HG02973 (cell line): ENCODE data around the gene NDUFB11.
A peak's percentile ranks its signal among the peaks of the same experiment; 100 is the strongest.
"Not testable (repeated sequence)": the region's sequence is repeated elsewhere in the genome, so short reads cannot be mapped to it uniquely, and the experiment has no call there.

Experiments
- ATAC-seq: cut with Tn5 transposase; IDR thresholded peaks from one replicate; pipeline ENCODE4 v1.9.1; 2021; ENCODE audit warnings: moderate library complexity; ENCODE audit not compliant: unreplicated experiment

The NDUFB11 gene

DNA sequence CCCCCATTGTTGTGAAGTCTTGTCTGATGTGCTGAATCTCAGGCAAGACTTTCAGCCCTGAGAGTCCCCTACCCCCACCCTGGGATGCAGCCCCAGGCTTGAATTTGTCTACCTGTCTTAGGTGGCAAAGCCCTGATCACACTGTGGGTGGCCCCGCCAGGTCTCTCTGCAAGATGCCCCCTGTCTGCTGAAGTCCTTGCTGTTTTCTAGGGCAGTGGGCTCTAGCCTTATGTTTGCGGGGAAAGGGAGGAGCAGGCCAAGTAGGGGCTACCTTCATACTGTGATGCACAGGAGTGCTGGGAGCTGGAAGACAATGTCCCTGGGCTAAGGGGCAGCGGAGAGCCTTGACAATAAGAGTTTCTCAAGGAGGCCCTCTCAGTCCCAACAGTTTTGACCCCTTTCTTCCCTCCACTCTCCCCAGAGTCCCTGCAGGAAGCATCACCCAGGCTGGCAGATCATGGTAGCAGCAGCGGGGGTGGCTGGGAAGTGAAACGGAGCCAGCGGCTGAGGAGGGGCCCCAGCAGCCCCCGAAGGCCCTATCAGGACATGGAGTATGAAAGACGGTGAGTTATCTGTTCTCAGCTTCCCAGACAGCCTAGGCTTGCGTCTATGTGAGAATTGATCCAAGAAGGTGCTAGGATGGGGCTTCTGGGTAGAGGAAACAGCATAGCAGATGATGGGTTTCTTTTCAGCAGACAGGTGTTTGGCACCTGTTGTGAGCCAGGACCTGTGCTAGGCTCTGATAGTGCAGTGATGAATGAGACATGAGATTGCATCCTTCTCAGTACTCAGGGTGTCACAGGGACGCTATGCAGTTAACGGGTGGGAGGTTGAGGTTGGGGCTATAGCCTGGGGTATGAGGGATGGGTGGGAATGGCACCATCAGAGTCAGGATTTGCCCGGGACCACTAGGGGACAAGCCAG lies 2.7 kb upstream of the NDUFB11 start:
- no peak for ATAC-seq

DNA sequence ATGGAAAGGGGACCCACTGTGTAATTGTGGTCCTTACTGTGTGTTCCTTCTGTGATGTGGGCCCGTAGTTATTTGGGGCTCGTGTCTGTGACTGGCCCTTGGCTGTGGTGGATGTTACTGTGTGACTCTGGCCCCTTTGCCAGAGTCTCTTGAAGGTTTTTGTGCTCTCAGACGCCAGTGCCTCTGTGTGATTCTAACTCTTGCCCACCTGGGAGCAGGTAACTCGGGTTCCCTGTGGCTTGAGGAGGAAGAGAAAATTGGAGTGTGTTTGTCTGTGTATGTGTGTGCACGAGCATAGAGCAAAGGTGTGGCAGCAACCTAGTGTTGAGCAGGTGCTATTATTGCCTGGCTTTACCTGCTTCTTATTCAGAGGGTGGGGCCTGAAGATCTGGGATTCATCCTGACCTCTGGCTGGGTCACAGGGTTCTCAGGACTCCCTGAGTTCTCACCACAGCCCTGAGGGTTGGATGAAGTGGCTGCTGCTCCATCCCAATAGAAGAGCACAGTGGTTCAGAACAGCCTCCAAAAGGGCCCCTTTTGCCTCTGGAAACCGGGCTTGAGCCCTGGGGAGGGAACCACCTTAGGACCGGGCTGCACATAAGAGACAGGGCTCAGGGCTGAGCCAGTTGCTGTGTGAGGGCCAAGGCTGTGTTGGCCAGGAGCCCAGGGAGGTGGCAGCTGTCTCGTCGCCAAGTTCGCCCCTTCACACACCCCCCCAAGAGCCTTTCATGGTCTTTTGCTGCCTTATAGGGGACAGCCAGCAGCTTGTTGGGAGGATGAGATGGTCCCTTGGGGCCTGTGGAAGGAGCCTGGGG lies 1.8 kb upstream of the NDUFB11 start:
- no peak for ATAC-seq

- no peak for ATAC-seq
These were observed 1.1 kb upstream of the NDUFB11 start for GRCh38 chrX:47145395-47146120.

DNA sequence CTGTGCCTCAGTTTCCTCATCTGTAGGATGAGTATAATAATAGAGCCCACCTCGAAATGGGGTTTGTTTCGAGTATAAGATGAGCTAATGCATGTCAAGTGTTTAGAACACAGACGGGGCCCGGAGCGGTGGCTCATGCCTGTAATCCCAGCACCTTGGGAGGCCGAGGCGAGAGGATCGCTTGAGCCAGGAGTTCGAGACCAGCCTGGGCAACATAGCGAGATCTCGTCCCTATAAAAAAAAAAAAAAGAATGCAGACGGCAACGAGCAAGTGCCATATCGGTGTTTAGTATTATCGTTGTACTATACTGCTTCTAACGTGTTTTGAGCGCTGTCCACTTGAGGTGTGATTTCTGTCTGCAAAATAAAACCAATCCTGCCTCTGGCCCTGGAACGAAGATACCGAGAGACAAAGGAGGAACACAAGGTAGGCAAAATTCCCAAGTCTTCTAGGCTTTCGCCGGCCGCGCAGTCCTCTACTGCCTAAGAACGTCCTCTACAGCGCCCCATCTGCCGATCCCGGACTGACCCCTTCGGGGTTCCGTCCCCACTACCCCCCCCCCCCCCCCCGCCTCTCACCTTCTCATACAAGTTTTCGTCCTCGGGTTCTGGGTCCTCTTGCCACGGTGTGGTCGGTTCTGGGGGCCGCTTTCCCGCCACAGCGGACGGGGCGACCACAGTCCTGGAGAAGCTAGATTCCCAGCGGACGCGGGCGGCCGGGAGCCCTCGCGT lies 442 bp downstream of the NDUFB11 start:
- peak; percentile 10 for ATAC-seq

GRCh38 chrX:47138171-47138570 lies 6.3 kb downstream of the NDUFB11 start:
- no peak for ATAC-seq

DNA sequence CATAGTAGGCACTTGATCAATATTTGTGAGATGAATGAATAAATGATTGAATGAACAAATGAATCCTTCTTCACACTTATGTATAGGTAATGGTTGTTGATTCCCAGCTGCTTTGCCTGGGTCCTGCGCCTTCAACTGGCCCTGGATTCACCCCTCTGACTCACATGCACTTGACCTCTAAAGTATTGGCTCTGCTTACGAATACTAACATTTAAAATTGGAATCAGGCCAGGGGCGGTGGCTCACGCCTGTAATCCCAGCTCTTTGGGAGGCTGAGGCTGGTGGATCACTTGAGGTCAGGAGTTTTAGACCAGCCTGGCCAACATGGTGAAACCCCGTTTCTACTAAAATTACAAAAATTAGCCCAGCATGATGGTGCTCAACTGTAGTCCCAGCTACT lies 8.9 kb downstream of the NDUFB11 start:
- ATAC-seq: not testable (repeated sequence)

GRCh38 chrX:47133493-47133892 lies 11.0 kb downstream of the NDUFB11 start:
- ATAC-seq: no peak

DNA sequence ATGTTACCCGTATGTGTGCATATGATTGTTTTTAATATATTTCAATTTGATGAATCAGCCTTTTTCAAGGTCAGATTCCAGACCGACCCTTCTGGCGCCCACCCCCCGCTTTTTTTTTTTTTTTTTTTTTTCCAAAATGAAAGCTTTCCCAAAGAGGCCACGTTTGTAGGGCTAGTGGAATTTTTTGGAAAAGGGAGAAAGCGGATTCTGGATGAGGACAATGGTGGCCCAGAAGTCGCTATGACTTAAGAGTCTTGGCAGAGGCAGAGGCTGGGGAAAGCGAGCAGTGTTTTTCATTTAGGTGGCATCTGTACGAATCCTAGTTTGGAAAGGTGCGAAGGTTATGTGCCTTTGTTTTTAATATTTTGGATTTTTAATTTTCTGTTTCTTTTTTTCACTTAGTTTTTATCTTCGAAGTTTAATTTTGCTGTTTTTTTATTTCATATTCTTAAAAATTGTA lies 14.6 kb downstream of the NDUFB11 start:
- no peak for ATAC-seq

GRCh38 chrX:47129157-47129898 lies 15.2 kb downstream of the NDUFB11 start:
- peak; percentile 98 for ATAC-seq

- ATAC-seq: not testable (repeated sequence)
These were observed 20.0 kb downstream of the NDUFB11 start for GRCh38 chrX:47124466-47124865.

GRCh38 chrX:47116551-47117110 lies 27.9 kb downstream of the NDUFB11 start:
- ATAC-seq: not testable (repeated sequence)

GRCh38 chrX:47112316-47112954 lies 32.1 kb downstream of the NDUFB11 start:
- no peak for ATAC-seq

- not testable (repeated sequence) for ATAC-seq
These were observed 33.4 kb downstream of the NDUFB11 start for GRCh38 chrX:47110936-47111615.

DNA sequence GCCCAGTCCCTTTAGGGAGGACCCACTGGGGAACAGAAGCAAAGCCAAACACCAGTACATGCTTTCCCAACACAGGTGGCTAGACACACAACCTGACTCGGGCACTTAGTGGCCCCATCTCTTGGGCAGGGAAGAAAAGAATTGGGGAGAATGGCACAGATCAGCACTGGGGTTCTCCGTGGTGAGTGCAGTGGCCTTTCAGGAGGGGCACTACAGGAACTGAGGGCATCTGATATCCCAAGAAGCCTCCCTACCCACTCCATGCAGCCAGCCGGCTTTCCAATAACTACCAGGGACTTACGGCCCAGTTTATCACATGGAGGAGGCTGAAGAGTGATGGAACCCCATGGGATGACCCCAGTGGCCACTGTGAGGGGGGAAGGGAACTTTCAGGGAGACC lies 43.3 kb downstream of the NDUFB11 start:
- ATAC-seq: no peak

GRCh38 chrX:47098338-47099094 lies 46.0 kb downstream of the NDUFB11 start:
- ATAC-seq: no peak

DNA sequence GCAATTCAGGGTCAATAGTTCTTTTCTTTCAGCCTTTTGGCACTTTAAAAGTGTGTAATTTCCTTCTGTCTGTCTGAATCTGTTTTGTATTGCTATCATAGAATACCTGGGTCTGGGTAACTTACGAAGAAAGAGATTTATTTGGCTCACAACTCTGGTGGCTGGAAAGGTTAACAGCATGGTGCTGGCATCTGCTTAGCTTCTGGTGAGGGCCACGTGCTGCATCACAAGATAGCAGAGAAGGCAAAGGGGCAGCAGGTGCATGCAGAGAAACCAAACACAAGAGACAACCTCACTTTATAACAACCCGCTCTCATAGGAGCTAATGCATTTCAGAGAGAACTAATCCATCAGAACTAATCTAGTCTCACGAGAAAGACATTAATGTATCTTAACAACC lies 47.5 kb downstream of the NDUFB11 start:
- no peak for ATAC-seq

GRCh38 chrX:47093860-47094259 lies 50.6 kb downstream of the NDUFB11 start:
- no peak for ATAC-seq

DNA sequence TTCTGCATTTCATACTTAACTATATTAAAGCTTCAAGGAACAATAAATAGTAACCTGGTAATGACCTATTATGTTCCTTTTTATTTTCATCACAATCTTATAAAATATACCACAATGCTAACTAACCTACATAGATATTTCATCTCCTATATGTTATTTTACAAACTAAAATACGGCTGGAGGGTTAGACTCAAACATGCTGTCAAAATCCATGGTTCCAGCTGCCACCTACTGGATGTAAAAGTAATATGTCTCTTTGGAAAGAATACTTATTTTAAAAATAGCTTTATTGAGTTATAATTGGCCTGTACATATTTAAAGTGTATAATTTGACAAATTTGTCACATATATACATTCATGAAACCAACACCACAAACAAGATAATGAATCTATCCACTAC lies 51.3 kb downstream of the NDUFB11 start:
- ATAC-seq: no peak
